Measurements from ENCODE around the gene RIPPLY3. TPM values are rescaled to one million over a fixed set of nuclear protein-coding genes. Genes with fewer than 3 reads are reported as not detected.

RIPPLY3 gene, protein sequence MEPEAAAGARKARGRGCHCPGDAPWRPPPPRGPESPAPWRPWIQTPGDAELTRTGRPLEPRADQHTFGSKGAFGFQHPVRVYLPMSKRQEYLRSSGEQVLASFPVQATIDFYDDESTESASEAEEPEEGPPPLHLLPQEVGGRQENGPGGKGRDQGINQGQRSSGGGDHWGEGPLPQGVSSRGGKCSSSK
- polyA plus RNA-seq (2013, experiment 1 of 2; ENCODE audit: insufficient read length), result 0.28 TPM
- polyA plus RNA-seq (2013, experiment 2 of 2; ENCODE audit: insufficient read length), result 0.16 TPM

DNA sequence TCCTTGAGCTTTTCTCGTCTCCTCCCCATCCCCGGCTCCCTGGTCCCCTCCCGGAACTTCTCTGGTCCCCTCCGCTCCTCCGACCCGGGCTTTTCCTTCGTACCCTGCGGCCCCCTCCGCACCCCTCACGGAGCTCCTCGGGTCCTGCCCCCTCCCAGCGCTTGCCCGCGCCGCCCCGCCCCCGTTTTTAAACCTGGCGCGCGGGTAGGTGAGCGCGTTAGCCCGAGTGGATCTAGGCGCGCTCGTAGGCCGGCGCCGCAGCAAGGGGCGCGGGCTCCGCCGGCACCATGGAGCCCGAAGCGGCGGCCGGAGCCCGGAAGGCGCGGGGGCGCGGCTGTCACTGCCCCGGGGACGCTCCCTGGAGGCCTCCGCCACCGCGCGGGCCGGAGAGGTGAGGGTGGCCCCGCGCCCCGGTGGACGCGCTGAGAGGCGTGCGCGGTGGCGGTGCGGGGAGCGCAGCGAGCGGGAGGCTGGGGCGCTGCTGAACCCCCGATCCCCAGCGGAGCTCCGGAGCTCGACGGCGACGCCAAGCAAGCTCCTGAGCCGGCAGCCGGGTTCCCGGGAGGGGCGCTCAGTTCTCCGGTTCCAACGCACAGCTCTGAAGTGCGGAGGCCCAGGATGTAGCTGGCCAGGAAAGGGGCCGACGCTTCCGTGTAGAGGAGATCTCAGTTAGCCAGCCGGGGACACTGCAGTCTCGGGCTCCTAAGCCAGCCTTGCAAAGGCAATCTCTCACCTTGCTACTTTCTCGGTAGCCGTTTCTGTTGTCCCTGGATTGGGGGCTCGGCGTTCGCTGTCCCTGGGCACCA lies at the start of gene RIPPLY3:
TSS of gene RIPPLY3 (plus strand) at position 217 of the 806 bp plus-strand sequence. CDS start at position 288, 71 bp downstream.
- DNase-seq, result peak; percentile 30

DNA sequence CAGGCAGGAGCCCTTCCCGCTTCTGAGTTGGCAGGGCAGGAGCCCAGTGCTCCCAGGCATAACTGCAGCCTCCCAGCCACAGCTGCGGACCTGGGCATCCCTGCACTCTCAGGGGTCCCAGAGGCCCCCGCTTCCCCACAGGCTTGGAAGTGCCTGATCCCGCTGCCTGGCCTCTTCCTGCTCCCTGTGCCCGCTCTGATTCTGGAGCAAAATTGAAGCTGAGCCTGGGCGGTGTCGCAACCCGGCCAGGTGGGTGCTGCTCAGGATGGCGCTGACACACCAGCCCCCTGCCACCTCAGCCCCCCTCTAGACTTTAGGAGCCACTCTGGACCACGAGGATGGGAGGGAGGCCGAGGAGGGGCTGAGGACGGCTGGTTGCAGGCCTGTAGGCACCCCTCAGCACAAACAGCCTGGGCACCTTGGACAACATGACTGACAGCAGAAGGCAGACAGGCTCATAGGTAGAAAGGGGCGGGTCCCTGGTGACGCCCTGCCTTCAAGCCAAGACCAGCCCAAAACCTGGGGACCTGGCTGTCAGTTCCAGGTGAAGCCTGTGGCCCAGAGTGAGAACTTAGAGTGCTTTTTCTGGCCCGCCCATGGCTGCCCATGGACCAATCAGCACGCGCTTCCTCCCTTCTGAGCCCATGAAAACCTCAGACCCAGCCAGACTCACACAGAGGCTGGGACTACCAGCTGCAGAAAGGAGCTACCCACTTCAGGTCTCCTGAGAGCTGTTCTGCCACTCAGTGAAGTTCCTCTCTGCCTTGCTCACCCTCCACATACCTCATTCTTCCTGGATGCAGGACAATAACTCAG lies 47.3 kb upstream of the RIPPLY3 start:
- DNase-seq, result no peak

DNA sequence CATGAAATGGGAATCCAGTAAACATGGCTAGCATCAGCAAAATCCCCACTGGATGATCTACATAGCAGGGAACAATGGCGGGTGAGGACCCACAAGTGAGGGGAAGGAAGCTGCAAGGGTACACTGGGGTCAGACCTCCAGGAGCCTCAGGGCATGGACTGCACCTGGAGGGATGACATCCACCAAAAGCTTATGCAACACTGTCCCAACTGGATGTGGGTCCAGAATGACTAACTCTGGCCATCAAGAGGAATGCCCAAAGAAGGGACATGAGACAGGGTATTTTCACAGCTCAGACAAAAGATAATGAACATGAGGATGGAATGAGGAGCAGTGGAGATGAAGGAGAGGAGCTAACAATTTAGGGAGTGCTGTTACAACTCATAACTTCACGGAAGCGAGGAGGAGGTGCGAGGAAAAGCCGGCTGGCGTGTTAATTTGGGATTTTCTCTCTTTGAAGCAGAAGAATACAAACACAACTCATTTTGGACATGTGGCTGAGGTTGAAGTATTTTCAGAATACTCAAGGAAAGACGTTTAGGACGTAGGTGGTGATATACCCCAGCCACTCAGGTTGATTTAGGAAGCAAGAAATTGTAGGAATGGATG lies 45.7 kb upstream of the RIPPLY3 start:
- no peak for DNase-seq

DNA sequence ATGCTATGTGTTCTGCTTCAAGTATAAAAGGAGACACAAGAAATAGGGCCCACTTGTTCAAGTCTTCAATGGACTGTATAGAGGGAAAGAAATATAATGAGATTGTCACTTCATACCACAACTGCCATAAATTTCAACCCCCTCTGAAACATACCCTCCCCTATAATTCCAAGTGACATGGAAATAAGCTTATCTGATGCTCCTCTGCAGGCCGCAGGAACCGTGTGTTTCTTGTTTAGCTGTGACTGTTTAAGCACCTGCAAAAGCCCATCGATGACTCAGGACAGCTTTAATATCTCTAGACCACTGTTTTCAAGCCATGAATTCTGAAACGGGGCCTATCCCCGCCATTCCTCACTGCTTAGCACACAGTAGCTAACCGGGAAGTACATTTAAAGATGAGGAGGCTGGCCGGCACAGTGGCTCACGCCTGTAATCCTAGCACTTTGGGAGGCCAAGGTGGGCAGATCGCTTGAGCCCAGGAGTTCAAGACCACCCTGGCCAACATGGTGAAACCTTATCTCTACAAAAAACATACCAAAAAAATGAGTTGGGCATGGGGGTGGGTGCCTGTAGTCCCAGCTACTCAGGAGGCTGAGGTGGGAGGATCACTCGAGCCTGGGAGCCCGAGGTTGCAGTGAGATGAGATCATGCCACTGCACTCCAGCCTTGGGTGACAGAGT lies 44.3 kb upstream of the RIPPLY3 start:
- no peak for DNase-seq

GRCh38 chr21:36964398-36964797 lies 42.1 kb upstream of the RIPPLY3 start:
- no peak for DNase-seq

DNA sequence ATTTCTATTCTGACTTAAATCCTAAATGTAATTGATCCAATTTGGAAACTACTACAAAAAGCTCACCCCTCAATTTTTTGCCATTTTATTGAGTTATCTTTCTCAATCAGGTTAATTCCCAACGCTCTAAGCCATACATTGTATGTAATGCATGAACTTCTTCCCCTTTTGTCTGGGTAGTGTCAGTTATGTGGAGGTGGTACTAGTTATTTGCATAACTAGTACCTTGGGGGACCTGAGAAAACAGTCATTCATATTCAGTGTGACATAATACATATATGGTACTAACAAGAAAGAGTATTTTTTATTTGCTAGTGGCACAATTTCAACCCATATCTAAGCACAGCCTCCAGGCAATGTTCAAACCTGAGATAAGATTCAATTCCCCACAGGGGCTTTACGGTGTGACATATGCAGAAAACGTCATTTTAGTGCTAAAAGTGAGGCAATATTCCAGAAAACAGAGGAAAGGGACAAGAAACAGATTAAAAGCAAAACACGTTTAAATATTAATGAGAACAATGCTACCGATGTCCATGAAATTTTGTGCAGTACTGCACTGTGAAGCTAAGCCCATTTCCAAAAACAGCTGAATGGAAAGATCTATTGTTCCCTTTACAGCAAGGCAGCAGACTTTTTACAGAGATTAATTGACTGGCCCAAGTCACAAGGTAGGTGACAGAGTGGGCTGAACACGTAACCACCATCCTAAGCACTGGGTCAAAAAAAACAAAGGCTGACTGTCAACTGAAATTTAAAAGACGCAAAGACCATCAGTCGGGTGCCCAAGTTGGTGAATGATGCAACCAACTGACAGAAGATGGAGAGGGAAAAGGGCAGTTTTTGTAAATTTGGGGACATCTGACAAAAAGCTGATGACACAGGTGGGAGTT lies 41.4 kb upstream of the RIPPLY3 start:
- DNase-seq, result peak; percentile 27

GRCh38 chr21:36965720-36966065 lies 40.8 kb upstream of the RIPPLY3 start:
- DNase-seq, result no peak

DNA sequence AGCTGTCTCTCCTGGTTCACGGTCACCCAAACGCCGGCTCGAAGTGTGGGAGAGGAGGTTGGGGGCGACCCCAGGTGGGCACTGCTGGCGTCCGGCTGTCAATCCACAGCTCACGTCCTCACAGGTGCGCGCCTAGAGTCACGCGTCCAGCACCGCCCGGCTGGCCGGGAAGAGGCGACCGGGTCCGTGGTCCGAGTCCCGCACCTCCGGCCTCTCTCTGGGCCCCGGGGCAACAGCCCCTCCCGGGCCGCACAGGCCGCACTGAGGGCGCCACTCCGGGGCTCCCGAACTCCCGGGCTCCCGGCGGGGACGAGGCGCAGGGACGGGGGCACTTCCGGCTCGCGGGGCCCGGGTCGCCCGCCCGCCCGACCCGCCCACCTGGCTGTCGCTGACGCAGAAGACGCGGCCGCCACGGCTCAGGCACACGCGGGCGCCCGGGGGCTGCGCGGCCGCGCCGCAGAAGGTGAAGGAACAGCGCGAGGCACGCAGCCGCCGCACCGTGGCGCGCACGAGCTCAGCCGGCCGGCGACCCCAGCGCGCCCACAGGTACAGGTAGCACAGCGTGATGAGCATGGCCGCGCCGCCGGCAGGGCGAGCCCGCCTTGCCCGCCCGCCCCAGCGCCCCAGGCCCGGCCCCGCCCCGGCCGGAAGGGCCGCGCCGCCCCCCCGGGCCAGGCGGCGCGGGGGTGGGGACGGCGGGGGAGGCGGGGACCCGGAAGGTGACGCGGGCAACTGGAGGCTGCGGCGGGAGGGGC lies 40.3 kb upstream of the RIPPLY3 start, which contains the start of gene HLCS:
TSS of gene HLCS (minus strand) at position 604 of the 755 bp plus-strand sequence. CDS start at position 573, 31 bp downstream.
- peak; percentile 81 for DNase-seq

GRCh38 chr21:36966821-36967768 lies 39.4 kb upstream of the RIPPLY3 start:
- no peak for DNase-seq

DNA sequence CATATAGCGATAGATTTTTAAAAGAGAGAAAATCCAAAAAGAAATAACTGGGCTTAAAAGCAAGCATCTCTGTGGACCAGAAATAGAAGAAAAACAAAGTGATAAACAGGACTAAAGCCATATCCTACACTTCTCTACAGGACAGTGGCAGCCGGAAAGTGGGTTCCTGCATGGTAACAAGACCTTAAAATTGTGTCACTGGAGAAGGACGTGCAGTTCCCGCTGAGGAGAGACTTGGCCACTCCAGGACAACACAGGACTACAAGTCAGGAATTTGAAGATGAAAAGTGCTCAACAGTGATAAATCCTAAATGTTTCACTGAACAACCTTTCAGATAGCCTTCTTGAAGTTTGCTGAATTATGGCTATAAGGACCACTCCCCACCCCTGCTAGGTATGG lies 38.1 kb upstream of the RIPPLY3 start:
- no peak for DNase-seq

GRCh38 chr21:36968976-36969375 lies 37.5 kb upstream of the RIPPLY3 start:
- no peak for DNase-seq

DNA sequence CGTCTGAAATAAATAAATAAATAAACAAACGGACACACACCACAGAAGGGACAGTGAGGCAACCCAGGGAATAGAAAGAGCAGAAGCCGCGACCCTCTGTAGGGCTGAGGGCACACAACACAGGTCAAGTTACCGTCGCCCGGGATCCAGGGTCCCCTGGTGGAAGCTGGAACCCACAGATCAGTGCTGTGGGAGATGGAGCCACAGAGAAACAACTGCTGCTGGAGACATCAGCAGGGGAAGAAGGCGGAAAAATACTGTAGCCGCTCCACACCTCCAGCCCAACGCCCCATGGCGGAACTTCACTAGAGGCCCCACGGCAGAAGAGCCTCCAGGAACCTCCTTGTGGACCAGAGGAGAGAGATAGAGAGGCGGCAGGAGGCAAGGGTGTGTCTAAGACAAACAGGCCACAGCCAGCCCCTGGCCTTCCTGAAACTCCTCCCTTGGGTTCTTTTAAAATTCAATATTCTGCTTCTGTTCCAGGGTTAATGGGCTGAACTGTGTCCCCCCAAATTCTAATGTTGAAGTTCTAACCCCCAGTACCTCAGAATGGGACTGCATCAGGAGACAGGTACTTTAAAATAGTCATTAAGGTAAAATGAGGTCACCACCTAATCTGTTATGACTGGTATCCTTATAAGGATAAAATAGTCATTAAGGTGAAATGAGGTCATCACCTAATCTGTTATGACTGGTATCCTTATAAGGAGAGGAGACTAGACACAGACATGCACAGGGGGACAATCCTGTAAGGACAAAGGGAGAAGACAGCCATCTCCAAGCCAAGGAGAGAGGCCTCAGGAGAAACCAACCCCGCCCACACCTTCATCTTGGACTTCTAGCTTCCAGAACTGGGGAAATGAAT lies 32.3 kb upstream of the RIPPLY3 start:
- no peak for DNase-seq

GRCh38 chr21:36974851-36975192 lies 31.7 kb upstream of the RIPPLY3 start:
- DNase-seq, result no peak

DNA sequence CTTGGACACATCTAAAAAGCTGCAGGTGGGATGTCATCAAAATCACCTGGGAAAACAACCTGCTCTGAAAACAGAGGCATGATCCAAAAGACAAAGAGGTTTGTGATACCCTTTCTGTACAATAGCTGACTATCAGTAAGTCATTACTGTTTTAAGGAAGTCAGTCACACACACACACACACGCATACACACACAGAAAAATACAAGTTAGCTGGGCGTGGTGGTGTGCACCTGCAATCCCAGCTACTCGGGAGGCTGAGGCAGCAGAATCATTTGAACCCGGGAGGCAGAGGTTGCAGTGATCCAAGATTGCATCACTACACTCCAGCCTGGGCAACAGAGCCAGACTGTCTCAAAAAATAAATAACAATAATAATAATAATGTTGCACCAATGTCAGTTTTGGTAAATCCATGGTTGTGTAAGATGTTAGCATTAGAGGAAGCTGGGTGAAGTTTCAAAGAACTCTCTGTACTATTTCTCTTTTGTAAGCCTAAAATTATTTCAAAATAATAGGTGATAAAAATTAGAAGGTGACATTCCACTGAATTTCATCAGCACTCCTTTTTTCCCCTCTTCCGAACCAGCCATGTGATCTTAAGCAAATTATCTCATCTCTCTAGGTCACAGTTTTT lies 30.2 kb upstream of the RIPPLY3 start:
- DNase-seq, result no peak

DNA sequence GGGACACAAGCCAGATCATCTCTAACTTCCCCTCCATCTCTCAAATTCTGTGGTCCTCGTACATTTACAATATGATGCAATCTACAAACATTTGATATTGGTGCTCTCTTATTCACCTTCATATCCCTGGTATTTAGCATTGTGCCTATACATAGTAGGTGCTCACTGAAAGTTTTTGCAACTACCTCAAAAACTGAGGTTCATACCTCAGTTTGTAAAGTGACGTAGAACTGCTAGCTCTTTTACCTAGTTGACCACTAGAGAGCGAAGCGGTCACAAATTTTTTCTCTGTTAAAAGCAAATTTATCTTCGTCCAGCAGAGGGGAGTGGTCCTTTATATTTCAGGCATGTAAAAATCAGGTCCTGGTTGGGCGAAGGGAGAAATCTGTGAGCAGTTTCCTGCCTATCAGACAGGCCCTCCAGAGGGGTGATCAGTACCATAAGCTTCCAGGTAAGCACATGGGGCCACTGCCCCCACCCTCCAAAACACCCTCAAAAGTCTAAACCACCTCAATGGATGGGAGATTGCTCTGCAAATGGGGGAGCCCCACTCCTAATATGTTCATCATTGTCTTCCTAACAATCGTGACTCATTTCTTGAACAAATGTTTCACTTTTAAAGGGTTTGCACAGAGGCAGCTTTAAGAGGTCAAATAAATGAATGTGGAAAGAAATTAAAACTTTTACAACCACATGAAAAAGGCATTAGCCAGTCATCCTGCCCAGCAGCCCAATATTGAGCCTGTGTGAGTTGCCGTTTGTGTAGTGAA lies 29.4 kb upstream of the RIPPLY3 start:
- DNase-seq, result peak; percentile 85

GRCh38 chr21:36980280-36981048 lies 26.0 kb upstream of the RIPPLY3 start:
- no peak for DNase-seq

Data from fibroblast of skin of scalp (primary cell).